IPS-NIHi11 (cell line): ENCODE measurements around the gene GALC.
"Not testable (repeated sequence)": the region's sequence is repeated elsewhere in the genome, so short reads cannot be mapped to it uniquely, and the experiment has no call there.

Experiments
- DNase-seq: peaks from one replicate; pipeline ENCODE4 v3.0.0; 2012; ENCODE audit warnings: mixed read lengths, low spot score

The GALC gene

DNA sequence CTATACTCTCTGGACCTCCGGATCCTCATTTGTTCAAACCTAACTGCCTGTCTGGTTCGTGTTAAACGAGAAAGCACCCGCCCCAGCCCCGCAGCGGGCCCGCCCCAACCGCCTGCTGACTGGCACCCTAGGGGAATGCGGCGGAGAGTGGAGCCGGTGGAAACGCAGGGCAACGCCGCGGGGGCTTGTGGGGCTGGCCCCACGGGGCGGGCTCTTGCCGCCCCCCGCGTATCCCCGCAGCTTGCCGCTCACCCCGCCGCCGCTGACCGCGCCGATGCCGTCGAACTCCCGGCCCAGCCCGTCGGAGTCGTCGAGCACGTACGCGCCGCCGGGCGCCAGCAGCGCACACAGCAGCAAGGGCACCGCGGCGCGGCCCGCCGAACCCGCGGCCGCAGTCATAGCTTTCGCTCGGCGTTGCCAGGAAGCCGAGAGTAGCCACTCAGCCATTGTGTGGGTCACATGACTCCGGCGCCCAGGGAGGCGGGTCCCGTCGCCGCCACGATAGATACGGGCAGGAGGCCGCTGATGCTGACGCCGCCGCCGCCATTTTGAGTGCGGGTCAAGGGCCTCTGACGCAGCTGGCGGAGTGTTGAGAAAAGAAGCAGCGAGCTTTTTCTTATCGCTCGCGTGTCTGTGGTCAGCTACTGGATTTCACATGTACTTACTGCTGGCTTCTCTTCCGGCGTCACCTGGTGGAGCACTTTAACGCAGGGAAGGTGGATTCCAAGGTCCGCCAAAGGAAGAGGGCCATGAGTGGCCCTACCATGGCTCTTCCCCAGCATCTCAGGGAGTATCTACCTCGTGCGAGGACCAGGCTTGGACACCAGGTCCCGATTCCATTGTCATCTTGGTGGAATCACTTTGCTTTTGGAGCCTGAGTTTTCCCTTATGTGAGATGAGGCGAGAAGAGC lies at the start of gene GALC:
Gene GALC (minus strand): TSS at position 465 of the 911 bp plus-strand sequence. CDS start 18 bp downstream, at position 447.
- DNase-seq: peak; percentile 92

DNA sequence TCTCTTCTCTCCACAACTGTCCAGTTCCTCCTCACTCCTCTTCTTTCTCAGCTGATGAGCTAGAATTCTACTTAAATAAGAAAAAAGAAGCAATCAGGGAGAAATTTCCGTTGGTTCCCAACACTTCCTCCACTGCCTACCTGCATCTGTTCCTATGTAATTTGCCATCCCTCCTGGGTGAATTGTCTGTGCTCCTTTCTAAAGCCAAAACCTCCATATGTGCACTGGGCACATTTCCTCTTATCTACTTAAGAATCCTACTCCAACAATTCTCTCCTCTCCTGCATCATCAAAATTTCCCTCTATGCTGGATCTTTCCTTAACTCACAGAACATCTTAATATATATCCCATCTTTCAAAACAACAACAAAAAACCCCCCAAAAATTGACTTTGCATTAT lies 47.2 kb upstream of the GALC start:
- no peak for DNase-seq

GRCh38 chr14:88039197-88039596 lies 46.2 kb upstream of the GALC start:
- no peak for DNase-seq

DNA sequence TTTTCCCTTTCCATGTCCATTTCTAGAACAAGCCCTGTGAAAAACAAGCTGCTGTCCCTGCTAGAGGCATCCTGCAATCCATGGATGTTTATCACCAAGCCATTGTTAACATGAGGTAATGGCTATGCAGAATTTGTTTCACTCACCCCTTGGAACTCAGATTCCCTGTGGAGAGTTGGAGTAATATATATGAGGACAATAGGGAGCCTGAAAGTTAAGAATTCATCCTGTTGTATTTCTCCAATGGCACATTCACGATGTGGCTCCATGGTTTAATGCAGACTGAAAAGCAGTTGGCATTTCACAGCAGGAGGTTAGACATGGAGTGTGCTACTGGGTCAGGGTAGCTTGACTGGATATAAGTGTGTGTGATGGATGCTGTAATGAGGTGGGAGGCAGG lies 44.3 kb upstream of the GALC start:
- no peak for DNase-seq

DNA sequence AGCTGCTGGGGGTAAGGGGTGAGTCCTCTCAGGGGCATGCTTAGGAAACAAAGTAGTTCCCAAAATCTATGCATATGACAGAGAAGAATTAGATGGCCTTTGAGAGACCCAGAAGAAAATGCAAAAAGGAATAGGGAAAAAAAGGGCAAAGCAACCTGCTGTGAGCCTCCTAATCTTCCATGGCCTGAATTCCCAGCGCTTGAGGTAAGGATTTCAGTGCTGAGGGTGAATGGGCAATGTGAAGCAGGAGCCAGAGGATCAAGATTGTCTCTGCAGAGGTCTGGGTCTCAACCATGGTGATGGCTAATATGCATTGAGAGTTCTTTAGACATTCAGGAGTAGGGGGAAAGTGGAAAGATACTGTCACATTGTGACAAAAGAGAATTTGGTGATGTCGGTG lies 43.4 kb upstream of the GALC start:
- DNase-seq: no peak

- DNase-seq: no peak
Observed at GRCh38 chr14:88034076-88034475, 41.1 kb upstream of the GALC start.

DNA sequence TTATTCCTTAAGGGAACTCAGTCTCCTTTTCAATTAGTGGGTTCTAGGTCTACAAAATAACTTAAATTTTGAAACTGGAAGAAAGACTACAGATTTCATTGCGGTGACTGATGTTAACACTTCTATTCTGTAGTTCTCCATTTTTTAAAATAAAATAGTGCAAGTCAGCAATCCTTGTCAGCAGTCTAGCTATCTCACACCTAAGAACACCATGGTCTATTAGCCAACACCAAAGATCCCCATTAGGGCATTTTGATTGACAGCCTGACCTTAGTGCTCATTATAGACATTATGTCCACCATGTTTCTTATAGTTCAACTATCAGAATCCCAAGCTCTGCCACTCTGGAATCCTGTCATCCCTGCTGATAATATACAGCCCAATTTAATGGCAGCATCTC lies 39.4 kb upstream of the GALC start:
- no peak for DNase-seq

DNA sequence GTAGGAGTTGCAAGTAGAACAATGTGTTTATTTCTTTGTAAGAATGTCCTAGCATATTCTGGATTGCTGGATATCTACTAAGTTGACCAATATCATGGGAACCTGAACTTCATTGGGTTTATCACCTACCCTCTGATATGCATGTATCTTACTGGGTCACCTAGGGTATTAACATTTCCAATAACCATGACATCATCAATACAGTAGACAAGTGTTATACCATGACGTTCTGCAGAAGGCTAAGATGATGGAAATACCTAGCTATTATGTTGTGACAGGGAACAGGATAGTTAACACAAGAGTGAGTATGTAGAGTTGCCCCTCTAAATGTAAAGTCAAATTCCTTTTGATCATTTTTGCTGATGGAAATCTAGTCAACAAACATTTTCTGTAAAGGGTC lies 37.9 kb upstream of the GALC start:
- no peak for DNase-seq

DNA sequence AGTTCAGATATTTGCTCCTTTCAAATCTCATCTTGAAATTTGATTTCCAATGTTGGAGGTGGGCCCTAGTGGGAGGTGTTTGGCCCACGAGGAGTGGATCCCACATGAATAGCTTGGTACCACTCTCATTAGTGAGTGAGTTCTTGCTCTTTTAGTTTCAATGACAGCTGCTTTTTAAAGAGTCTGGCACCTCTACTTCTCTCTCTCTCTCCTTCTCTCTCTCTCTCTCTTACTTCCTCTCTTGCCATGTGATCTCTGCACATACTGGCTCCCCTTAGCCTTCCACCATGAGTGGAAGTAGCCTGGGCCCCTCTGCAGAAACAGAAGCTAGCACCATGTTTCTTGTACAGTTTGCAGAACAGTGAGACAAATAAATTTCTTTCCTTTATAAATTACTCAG lies 37.1 kb upstream of the GALC start:
- DNase-seq: no peak

GRCh38 chr14:88029500-88029899 lies 36.5 kb upstream of the GALC start:
- no peak for DNase-seq

GRCh38 chr14:88026890-88027289 lies 33.9 kb upstream of the GALC start:
- DNase-seq: no peak

DNA sequence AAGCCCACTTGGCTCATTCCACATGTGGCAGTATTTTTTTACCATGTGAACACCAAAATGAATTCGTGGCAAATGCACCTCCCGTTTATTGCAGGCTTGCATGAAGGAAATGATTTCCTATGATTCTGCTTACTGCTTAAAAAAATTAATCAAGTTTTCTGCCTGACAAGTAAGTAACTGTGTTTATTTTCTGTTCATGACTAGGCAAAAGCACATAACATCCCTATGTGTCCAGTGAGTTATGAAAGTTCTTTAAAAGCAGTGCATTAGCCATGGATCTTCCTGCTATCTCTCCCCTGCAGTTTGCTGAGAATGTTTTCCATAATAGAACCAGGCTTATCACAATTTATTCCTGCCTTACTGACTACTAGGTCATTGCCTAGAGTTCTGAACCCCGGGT lies 32.3 kb upstream of the GALC start:
- DNase-seq: no peak

- DNase-seq: not testable (repeated sequence)
Observed at GRCh38 chr14:88024252-88025086, 31.5 kb upstream of the GALC start.

GRCh38 chr14:88023658-88024187 lies 30.7 kb upstream of the GALC start:
- peak; percentile 23 for DNase-seq

DNA sequence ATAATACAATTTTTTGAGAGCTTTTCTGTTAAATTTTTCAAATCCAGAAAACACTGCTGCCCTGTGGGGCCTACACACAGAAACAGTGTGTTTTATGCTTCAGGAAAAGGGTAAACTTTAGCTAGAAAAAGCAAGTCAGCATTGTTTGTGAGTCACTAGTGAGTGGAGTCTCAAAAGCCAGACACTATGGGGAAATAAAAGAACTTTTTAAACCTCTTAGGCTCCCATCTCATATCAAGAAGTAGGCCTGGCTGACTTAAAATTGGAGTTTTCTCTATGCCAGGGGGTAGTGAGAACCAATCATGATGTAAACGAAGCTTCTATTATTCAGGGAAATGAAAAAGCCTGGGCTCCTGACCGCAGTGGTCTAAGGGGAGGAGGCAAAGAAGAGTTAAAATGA lies 24.6 kb upstream of the GALC start:
- DNase-seq: no peak

DNA sequence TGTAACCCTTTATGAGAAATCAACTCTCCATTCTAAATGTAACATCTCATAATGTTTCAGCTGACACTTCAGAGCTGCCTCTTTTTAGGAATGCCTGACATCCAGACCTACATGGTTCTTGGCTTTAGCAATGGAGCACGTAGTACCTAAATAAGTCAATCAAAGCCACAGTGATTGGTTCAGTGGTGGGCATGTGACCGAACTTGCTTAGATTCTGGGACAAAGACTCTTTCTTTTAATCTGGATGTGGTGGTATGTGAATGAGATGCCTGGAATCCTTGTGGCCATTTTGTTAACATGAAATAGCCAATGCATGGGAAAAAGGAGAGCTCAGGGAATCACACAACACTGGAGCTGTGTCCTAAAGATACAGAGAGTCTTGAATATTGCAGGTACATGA lies 23.8 kb upstream of the GALC start:
- no peak for DNase-seq

DNA sequence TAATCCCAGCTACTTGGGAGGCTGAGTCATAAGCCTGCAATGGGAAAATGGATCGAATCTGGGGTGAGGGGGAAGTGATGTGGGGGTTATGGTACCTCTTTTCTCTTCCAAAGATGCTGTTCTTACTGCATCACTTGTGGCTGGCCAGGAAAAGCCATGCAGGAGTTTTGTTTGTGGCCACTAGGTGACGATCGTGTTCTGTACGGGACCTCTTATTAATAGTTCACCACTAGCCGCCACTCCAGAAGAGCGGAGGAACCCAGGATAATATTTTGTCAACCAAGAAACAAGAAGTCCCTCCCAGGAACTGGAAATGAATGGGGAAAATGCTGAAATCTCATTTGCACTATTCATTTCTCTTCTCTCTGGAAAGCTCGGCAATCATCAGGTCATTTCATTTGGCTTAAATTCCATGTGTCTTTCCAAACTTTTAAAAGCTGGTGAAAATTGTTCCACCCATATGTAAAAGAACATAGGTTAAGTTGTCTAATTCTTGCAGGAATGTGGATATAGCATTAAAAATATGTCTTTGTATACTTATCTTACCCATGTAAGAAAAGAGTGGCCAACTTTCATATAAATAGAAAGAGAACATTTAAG lies 20.9 kb upstream of the GALC start:
- DNase-seq: peak; percentile 72

GRCh38 chr14:88012495-88012894 lies 19.5 kb upstream of the GALC start:
- no peak for DNase-seq

DNA sequence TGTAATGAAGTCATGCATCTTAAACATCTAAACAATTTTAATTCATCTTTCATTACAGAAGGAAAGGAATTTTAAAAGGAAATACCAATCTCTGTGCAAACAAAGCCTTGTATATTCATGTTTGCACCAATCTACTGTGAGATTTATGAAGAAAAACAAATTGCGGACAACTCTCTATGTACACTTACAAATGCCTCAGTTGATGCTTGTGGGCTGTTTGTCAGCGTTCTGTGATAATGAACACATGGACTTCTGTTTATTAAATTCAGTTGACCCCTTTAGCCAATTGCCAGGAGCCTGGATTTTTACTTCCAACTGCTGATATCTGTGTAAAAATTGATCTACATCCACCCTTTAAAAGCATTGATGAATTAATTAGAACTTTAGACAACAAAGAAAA lies 17.3 kb upstream of the GALC start:
- DNase-seq: no peak

DNA sequence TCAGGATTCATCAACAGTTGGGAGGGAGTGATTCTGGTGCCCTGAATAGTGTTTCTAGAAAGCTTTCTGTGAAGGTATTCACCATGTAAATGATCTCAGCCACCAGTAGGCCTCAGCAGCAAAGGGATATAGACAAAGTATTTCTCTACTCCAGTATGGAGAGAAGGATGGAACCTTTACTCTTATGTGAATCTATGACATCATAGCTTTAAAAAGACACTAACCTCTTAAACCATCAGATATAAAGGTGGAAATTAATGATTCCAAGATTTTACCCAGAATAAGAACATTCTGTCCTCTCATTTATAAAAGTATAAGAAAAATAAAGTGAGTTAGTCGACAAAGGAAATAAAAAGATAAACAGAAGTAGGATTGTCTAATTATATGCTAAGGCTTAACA lies 16.5 kb upstream of the GALC start:
- no peak for DNase-seq

GRCh38 chr14:88008039-88008742 lies 15.2 kb upstream of the GALC start:
- no peak for DNase-seq

DNA sequence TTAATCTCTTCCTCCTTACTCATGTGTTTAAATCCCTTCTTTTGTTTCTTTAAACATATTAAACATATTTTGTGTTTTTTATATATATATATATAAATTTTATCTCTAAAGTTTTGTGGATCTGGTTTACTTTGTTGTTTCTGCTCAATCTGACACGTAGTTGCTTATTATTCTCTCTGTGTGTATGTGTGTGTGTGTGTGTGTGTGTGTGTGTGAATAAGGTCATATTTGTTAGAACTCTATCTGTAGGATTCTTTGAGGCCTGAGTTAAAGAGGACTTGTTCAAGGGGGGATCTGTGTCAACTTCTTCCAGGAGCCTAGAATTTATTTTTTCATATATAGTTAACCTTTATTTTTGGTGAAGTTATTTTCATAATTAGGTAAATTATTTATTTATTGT lies 14.6 kb upstream of the GALC start:
- DNase-seq: no peak
